ENCODE data around the gene MMP27. TPM values are rescaled to one million over a fixed set of nuclear protein-coding genes. Genes with fewer than 3 reads are reported as not detected.

Gene MMP27
- total RNA-seq, 1 experiment from 2014 or later: not detected

- H3K4me1 Mint-ChIP-seq (ENCODE audit: low read depth, unreplicated experiment): no peaks in the 10 kb centered on the region
- BruUV-seq (replicated peaks): no TSS peak
- H3K27ac Mint-ChIP-seq (ENCODE audit: unreplicated experiment): no peak overlapping the region
- intact Hi-C loops (cut with micrococcal nuclease; ENCODE audit: unreplicated experiment): no loop called here
- no peak for DNase-seq
- CTCF ChIA-PET: interaction anchor here (0.7 kb wide), 1 partner anchor 184 kb away, joined by 3 read pairs; no protein-coding TSS in a partner anchor
- H3K36me3 Mint-ChIP-seq (ENCODE audit: insufficient read depth, unreplicated experiment): no peaks in the 10 kb centered on the region
- no peak overlapping the region for H3K4me3 Mint-ChIP-seq (ENCODE audit: low read depth, unreplicated experiment)
- TF ChIP-seq, protein P1, sequence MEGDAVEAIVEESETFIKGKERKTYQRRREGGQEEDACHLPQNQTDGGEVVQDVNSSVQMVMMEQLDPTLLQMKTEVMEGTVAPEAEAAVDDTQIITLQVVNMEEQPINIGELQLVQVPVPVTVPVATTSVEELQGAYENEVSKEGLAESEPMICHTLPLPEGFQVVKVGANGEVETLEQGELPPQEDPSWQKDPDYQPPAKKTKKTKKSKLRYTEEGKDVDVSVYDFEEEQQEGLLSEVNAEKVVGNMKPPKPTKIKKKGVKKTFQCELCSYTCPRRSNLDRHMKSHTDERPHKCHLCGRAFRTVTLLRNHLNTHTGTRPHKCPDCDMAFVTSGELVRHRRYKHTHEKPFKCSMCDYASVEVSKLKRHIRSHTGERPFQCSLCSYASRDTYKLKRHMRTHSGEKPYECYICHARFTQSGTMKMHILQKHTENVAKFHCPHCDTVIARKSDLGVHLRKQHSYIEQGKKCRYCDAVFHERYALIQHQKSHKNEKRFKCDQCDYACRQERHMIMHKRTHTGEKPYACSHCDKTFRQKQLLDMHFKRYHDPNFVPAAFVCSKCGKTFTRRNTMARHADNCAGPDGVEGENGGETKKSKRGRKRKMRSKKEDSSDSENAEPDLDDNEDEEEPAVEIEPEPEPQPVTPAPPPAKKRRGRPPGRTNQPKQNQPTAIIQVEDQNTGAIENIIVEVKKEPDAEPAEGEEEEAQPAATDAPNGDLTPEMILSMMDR (IDR thresholded peaks at IDR 0.05; ENCODE audit: unreplicated experiment): no peak
- no peaks in the 10 kb centered on the region for H3K27me3 Mint-ChIP-seq (ENCODE audit: unreplicated experiment)
- no peaks in the 10 kb centered on the region for H3K9me3 Mint-ChIP-seq (ENCODE audit: low read depth, unreplicated experiment)
These were observed 27.5 kb downstream of the MMP27 start for GRCh38 chr11:102678022-102678421.

DNA sequence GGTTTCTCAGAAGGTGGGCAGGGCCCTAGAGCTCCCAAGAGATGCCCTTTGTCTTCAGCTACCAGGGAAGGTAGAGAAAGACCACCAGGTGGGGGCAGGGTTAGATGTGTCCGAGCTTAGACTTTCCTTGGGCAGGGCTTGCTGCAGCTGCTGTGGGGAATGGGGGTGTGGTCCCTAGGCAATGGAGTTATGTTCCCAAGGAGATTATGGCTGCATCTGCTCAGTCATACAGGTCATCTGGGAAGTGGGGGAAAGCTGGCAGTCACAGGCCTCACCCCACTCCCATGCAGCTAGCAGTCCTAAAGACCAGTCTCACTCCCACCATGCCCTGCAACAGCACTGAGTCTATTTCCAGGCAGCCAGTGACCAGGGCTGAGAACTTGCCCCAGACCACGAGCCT lies 29.5 kb downstream of the MMP27 start:
- CTCF ChIA-PET: no interaction called here
- H3K27me3 Mint-ChIP-seq (ENCODE audit: unreplicated experiment): no peaks in the 10 kb centered on the region
- no peak overlapping the region for H3K27ac Mint-ChIP-seq (ENCODE audit: unreplicated experiment)
- no peaks in the 10 kb centered on the region for H3K4me1 Mint-ChIP-seq (ENCODE audit: low read depth, unreplicated experiment)
- no peak for DNase-seq
- no peak overlapping the region for H3K4me3 Mint-ChIP-seq (ENCODE audit: low read depth, unreplicated experiment)
- no TSS peak for BruUV-seq (replicated peaks)
- TF ChIP-seq, protein P1 (IDR thresholded peaks at IDR 0.05; ENCODE audit: unreplicated experiment): no peak
- no peaks in the 10 kb centered on the region for H3K36me3 Mint-ChIP-seq (ENCODE audit: insufficient read depth, unreplicated experiment)
- intact Hi-C loops (cut with micrococcal nuclease; ENCODE audit: unreplicated experiment): no loop called here
- no peaks in the 10 kb centered on the region for H3K9me3 Mint-ChIP-seq (ENCODE audit: low read depth, unreplicated experiment)

DNA sequence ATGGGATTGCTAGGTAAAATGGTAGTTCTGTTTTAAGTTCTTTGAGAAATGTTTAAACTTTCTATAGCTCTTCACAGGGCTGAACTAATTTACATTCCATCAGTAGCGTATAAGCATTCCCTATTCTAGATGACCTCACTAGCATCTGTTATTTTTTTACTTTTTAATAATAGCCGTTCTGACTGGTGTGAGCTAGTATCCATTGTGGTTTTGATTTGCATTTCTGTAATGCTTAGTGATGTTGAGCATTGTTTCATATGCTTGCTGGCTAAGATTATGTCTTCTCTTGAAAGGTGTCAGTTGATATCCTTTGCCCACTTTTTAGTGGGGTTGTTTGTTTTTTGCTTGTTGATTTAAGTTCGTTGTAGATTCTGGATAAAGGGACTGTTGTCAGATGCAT lies 35.9 kb downstream of the MMP27 start:
- Mint-ChIP-seq H3K4me3 (ENCODE audit: low read depth, unreplicated experiment) (no peak overlapping the region), H3K9me3 (ENCODE audit: low read depth, unreplicated experiment) (no peaks in the 10 kb centered on the region), H3K4me1 (ENCODE audit: low read depth, unreplicated experiment) (no peaks in the 10 kb centered on the region), H3K36me3 (ENCODE audit: insufficient read depth, unreplicated experiment) (no peaks in the 10 kb centered on the region), H3K27me3 (ENCODE audit: unreplicated experiment) (no peaks in the 10 kb centered on the region), H3K27ac (ENCODE audit: unreplicated experiment) (no peak overlapping the region)
- DNase-seq: no peak
- intact Hi-C loops (cut with micrococcal nuclease; ENCODE audit: unreplicated experiment): loop anchor here (5.0 kb wide), 1 partner anchor 172 kb away; no protein-coding TSS in a partner anchor
- CTCF ChIA-PET: no interaction called here
- BruUV-seq (replicated peaks): no TSS peak
- TF ChIP-seq, protein P1 (IDR thresholded peaks at IDR 0.05; ENCODE audit: unreplicated experiment): no peak

DNA sequence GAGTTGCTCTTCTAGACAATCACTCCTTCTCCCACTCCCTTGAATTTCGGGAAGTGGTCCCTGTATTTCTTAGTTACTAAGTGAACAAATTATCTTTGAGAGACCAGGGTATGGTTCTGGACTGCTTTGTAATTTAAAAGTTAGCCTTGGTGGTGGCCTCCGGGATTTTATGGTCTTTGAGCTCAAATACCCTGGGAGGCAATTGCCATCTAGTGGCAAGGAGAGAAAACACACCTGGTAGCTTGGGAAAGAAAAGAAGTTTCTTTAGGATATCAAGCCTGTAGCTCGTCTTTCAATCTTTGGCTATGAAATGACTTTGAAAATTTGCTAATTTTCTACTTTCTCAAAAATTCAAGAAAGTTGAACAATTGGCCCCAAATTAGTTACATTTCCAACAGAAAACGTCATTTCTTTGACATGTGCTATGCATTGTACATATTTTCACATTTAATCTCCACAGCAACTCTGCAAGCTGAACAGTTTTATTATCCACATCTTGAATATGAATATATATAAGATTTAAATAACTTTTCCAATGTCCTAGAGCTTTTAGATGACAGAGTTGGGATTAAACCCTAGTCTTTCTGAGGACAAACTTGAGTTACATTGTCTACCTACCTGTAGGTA lies 39.1 kb downstream of the MMP27 start:
- TF ChIP-seq, protein P1 (IDR thresholded peaks at IDR 0.05; ENCODE audit: unreplicated experiment): peak; percentile 57
- CTCF ChIA-PET: interaction anchor here (0.6 to 2.3 kb wide), 14 partner anchors 13 to 806 kb away, joined by 3 to 16 read pairs (median 4); partner anchors contain the start of gene MMP7
- H3K36me3 Mint-ChIP-seq (ENCODE audit: insufficient read depth, unreplicated experiment): no peaks in the 10 kb centered on the region
- intact Hi-C loops (cut with micrococcal nuclease; ENCODE audit: unreplicated experiment): loop anchor here (2.0 to 5.0 kb wide), 3 partner anchors 52 to 326 kb away; no protein-coding TSS in a partner anchor
- no TSS peak for BruUV-seq (replicated peaks)
- peak; percentile 28 for DNase-seq
- no peak overlapping the region for H3K4me3 Mint-ChIP-seq (ENCODE audit: low read depth, unreplicated experiment)
- H3K9me3 Mint-ChIP-seq (ENCODE audit: low read depth, unreplicated experiment): no peaks in the 10 kb centered on the region
- no peak overlapping the region for H3K27ac Mint-ChIP-seq (ENCODE audit: unreplicated experiment)
- no peaks in the 10 kb centered on the region for H3K27me3 Mint-ChIP-seq (ENCODE audit: unreplicated experiment)
- H3K4me1 Mint-ChIP-seq (ENCODE audit: low read depth, unreplicated experiment): no peaks in the 10 kb centered on the region
